Measurements from ENCODE around the gene ADAMTS12. TPM values are rescaled to one million over a fixed set of nuclear protein-coding genes. Genes with fewer than 3 reads are reported as not detected.
A peak's percentile ranks its signal among the peaks of the same experiment; 100 is the strongest.

The ADAMTS12 gene
- total and polyA plus RNA-seq, 8 donors = 0.31 to 4.2 (median 0.40) TPM

DNA sequence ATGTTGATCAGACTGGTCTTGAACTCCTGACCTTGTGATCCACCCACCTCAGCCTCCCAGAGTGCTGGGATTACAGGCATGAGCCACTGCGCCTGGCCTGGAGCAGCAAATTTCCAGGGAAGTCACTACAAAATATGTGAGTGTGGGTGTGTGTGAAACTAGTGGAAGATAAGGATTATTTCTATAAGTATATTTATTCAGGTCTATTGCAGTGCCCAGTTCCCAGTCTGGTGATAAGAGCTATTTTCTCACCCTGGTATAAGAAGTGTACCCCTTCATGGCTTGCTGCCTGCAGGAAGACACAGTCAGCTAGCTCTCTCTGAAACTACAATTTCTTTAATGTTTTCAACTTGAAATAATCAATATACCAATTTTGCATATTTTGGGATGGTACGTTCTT lies 414.0 kb downstream of the ADAMTS12 start:
- H3K9me3 ChIP-seq = no peaks in the 10 kb centered on the region
- DNase-seq (peak in 3 of 6 donors; percentile 37 to 49 (median 38)), FAIRE-seq (no peak), ATAC-seq (peak; percentile 86 to 95 (median 90))
- TF ChIP-seq, protein P1, sequence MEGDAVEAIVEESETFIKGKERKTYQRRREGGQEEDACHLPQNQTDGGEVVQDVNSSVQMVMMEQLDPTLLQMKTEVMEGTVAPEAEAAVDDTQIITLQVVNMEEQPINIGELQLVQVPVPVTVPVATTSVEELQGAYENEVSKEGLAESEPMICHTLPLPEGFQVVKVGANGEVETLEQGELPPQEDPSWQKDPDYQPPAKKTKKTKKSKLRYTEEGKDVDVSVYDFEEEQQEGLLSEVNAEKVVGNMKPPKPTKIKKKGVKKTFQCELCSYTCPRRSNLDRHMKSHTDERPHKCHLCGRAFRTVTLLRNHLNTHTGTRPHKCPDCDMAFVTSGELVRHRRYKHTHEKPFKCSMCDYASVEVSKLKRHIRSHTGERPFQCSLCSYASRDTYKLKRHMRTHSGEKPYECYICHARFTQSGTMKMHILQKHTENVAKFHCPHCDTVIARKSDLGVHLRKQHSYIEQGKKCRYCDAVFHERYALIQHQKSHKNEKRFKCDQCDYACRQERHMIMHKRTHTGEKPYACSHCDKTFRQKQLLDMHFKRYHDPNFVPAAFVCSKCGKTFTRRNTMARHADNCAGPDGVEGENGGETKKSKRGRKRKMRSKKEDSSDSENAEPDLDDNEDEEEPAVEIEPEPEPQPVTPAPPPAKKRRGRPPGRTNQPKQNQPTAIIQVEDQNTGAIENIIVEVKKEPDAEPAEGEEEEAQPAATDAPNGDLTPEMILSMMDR (IDR thresholded peaks at IDR 0.05) = no peak
- H3K4me1 ChIP-seq = peaks cover 0 to 5% (median 0%) of the 10 kb centered on the region in 3 donors
- intact Hi-C loops (cut with DNase I) = loop anchor here in 1 of 3 donors (10.0 kb wide), 1 partner anchor 457 kb away; the partner anchor contains the start of gene RXFP3
- H3K27ac ChIP-seq = no peak overlapping the region
- 46 to 47% methylated on average over 2 of the region's 2 CpGs for WGBS, 2 donors
- H3K27me3 ChIP-seq = no peaks in the 10 kb centered on the region
- H3K36me3 ChIP-seq = no peaks in the 10 kb centered on the region
- H3K4me3 ChIP-seq = no peak overlapping the region

DNA sequence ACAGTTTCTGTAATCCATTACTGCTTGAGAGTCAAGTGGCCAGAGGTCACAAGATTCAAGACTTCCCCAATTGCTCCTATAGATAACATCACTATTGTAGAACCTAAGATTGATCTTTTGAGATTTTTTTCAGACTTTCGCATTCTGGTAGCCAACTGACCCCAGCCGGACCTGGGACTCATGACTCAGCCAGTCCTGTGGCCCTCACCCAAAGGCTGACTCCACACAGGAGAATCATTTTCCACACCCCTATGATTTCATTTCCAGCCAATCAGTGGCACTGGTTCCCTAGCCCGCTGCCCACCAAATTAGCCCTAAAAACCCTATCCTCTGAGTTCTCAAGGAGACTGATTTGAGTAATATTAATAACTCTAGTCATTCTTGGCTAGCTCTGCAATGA lies 414.8 kb downstream of the ADAMTS12 start:
- intact Hi-C loops (cut with DNase I) = loop anchor here in 1 of 3 donors (10.0 kb wide), 1 partner anchor 458 kb away; the partner anchor contains the start of gene RXFP3
- no peaks in the 10 kb centered on the region for H3K27me3 ChIP-seq
- H3K27ac ChIP-seq = no peak overlapping the region
- peaks cover 0 to 5% (median 0%) of the 10 kb centered on the region in 3 donors for H3K4me1 ChIP-seq
- no peaks in the 10 kb centered on the region for H3K9me3 ChIP-seq
- ATAC-seq = no peak
- DNase-seq = no peak
- FAIRE-seq = no peak
- H3K4me3 ChIP-seq = no peak overlapping the region
- 93 to 98% methylated on average over 3 of the region's 3 CpGs for WGBS, 2 donors
- no peaks in the 10 kb centered on the region for H3K36me3 ChIP-seq
- TF ChIP-seq, protein P1 (IDR thresholded peaks at IDR 0.05) = no peak

DNA sequence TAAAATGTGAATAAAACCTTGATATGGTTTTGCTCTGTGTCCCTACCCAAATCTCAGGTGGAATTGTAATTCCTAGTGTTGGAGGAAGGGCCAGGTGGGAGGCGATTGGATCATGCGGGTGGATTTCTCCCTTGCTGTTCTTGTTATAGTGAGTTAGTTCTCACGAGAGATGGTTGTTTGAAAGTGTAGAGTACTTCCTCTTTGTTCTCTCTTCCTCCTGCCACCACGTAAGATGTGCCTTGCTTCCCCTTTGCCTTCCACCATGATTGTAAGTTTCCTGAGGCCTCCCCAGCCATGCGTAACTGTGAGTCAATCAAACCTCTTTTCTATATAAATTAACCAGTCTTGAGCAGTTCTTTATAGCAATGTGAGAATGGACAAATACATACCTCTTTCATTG lies 416.1 kb downstream of the ADAMTS12 start:
- no peak for ATAC-seq
- H3K36me3 ChIP-seq = no peaks in the 10 kb centered on the region
- no peak overlapping the region for H3K27ac ChIP-seq
- no peak for FAIRE-seq
- WGBS, 2 donors = 97 to 100% methylated on average over 5 of the region's 5 CpGs
- DNase-seq = no peak
- H3K9me3 ChIP-seq = no peaks in the 10 kb centered on the region
- intact Hi-C loops (cut with DNase I) = loop anchor here in 1 of 3 donors (10.0 kb wide), 1 partner anchor 459 kb away; the partner anchor contains the start of gene RXFP3
- peaks cover 0 to 5% (median 0%) of the 10 kb centered on the region in 3 donors for H3K4me1 ChIP-seq
- TF ChIP-seq, protein P1 (IDR thresholded peaks at IDR 0.05) = no peak
- no peak overlapping the region for H3K4me3 ChIP-seq
- no peaks in the 10 kb centered on the region for H3K27me3 ChIP-seq

DNA sequence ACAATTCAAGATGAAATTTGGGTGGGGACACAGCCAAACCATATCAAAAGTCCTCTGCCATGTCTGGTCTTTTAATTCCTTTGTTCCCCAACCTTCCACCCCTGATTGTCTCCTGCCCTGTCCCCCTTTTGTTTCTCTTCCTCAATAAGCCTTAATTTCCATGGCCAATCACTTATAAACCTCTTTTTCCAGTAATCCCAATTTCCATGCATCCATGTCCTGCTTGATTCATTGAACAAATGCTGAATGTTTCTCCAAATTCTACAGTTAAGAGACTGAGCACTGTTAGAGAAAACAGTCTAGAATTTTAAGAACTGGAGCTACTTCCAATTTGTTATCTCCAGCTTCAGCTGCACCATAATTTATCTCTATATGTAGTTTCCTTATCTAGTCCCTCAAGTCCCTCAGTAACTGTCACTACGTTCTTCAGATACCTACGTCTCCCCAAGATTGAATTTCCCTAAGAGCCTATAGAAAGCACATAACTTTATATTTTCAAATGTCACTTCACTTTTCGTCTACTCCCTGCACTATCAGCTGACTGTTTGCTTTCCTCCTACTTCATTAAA lies 416.8 kb downstream of the ADAMTS12 start:
- ATAC-seq (no peak), FAIRE-seq (no peak), DNase-seq (no peak)
- peaks cover 0 to 5% (median 0%) of the 10 kb centered on the region in 3 donors for H3K4me1 ChIP-seq
- TF ChIP-seq, protein P1 (IDR thresholded peaks at IDR 0.05) = no peak
- no peaks in the 10 kb centered on the region for H3K27me3 ChIP-seq
- no peak overlapping the region for H3K27ac ChIP-seq
- intact Hi-C loops (cut with DNase I) = loop anchor here in 1 of 3 donors (10.0 kb wide), 1 partner anchor 460 kb away; the partner anchor contains the start of gene RXFP3
- no peaks in the 10 kb centered on the region for H3K36me3 ChIP-seq
- H3K4me3 ChIP-seq = no peak overlapping the region
- 77 to 78% methylated on average over 3 of the region's 3 CpGs for WGBS, 2 donors
- no peaks in the 10 kb centered on the region for H3K9me3 ChIP-seq

DNA sequence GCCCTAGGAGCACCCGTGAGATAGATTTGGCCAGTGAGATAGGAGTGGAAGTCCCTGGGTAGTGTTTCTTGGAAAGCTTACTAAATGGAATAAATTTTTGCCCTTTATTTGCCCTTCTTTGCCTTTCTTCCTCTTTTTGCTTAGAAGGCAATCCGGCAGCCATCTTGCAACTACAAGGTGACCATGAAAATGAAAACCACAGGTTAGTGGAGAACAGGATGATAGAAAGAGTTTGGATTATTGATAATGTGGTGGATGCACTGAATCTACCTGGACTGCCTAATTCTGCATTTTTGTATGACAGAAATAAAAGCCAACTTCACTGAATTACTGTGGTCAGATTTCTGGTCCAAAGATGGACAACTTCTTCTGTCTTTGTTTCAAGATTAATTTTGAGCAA lies 417.8 kb downstream of the ADAMTS12 start:
- TF ChIP-seq, protein P1 (IDR thresholded peaks at IDR 0.05) = no peak
- WGBS, 2 donors = 96 to 97% methylated on average over 2 of the region's 2 CpGs
- H3K4me3 ChIP-seq = no peak overlapping the region
- intact Hi-C loops (cut with DNase I) = loop anchor here in 1 of 3 donors (10.0 kb wide), 1 partner anchor 461 kb away; the partner anchor contains the start of gene RXFP3
- no peaks in the 10 kb centered on the region for H3K36me3 ChIP-seq
- H3K9me3 ChIP-seq = no peaks in the 10 kb centered on the region
- FAIRE-seq = no peak
- ATAC-seq = no peak
- peaks cover 0 to 5% (median 0%) of the 10 kb centered on the region in 3 donors for H3K4me1 ChIP-seq
- H3K27me3 ChIP-seq = no peaks in the 10 kb centered on the region
- no peak for DNase-seq
- no peak overlapping the region for H3K27ac ChIP-seq
